H9 (cell line): ENCODE data around the gene SECISBP2. TPM values are rescaled to one million over a fixed set of nuclear protein-coding genes. Genes with fewer than 3 reads are reported as not detected.

Experiments used
- DNase-seq: peaks from one replicate; pipeline ENCODE4 v3.0.0-alpha.2; 2017
- H2AFZ ChIP-seq: one replicate; pipeline ENCODE4 v1.6.1; 2013; ENCODE audit warnings: mild to moderate bottlenecking, low read length, control low read depth, moderate library complexity
- H2AK5ac ChIP-seq: 2 replicates; pipeline ENCODE4 v1.6.1; 2013; ENCODE audit warnings: low read length, control low read depth, mixed read lengths; ENCODE audit not compliant: insufficient read length
- H2BK120ac ChIP-seq: one replicate; pipeline ENCODE4 v1.6.1; 2013; ENCODE audit warnings: low read depth, mild to moderate bottlenecking, low read length, control low read depth, inconsistent platforms; ENCODE audit not compliant: poor library complexity, severe bottlenecking
- H2BK12ac ChIP-seq: 2 replicates; pipeline ENCODE4 v1.6.1; 2013; ENCODE audit warnings: low read length, control low read depth, mixed read lengths, low read depth; ENCODE audit not compliant: insufficient read length
- H2BK15ac ChIP-seq: 2 replicates; pipeline ENCODE4 v1.6.1; 2013; ENCODE audit warnings: low read depth, low read length, control low read depth
- H2BK20ac ChIP-seq: one replicate; pipeline ENCODE4 v1.6.1; 2013; ENCODE audit warnings: low read depth, mild to moderate bottlenecking, low read length, control low read depth, inconsistent platforms; ENCODE audit not compliant: poor library complexity, severe bottlenecking
- H2BK5ac ChIP-seq: 2 replicates; pipeline ENCODE4 v1.6.1; 2013; ENCODE audit warnings: low read length, control low read depth, mixed read lengths; ENCODE audit not compliant: insufficient read length
- H3K14ac ChIP-seq: 2 replicates; pipeline ENCODE4 v1.6.1; 2013; ENCODE audit warnings: low read length, control low read depth; ENCODE audit not compliant: insufficient read depth
- H3K18ac ChIP-seq: 2 replicates; pipeline ENCODE4 v1.6.1; 2013; ENCODE audit warnings: low read depth, mild to moderate bottlenecking, mixed read lengths, low read length, control low read depth; ENCODE audit not compliant: insufficient read length
- H3K23ac ChIP-seq: 2 replicates; pipeline ENCODE4 v1.6.1; 2013; ENCODE audit warnings: low read length, control low read depth, mixed read lengths, low read depth; ENCODE audit not compliant: insufficient read length
- H3K23me2 ChIP-seq: 2 replicates; pipeline ENCODE4 v1.6.1; 2013; ENCODE audit warnings: low read depth, mild to moderate bottlenecking, mixed read lengths, low read length, control low read depth; ENCODE audit not compliant: insufficient read length, poor library complexity, severe bottlenecking
- H3K27ac ChIP-seq: 2 replicates; pipeline ENCODE4 v1.5.1; 2013; ENCODE audit warnings: low read length, control low read depth, mixed read lengths, low read depth; ENCODE audit not compliant: insufficient read length
- H3K27me3 ChIP-seq: 2 replicates; pipeline ENCODE4 v1.6.1; 2013; ENCODE audit warnings: low read length, control low read depth, inconsistent platforms; ENCODE audit not compliant: insufficient read depth
- H3K4ac ChIP-seq: 2 replicates; pipeline ENCODE4 v1.6.1; 2013; ENCODE audit warnings: low read depth, mild to moderate bottlenecking, control low read depth, inconsistent platforms, low read length, moderate library complexity
- H3K4me1 ChIP-seq: 2 replicates; pipeline ENCODE4 v1.6.1; 2013; ENCODE audit warnings: low read length, control low read depth, inconsistent platforms; ENCODE audit not compliant: insufficient read depth
- H3K4me2 ChIP-seq: 2 replicates; pipeline ENCODE4 v1.6.1; 2013; ENCODE audit warnings: low read length, control low read depth, mixed read lengths; ENCODE audit not compliant: insufficient read length, insufficient read depth
- H3K56ac ChIP-seq: 2 replicates; pipeline ENCODE4 v1.6.1; 2013; ENCODE audit warnings: low read depth, mild to moderate bottlenecking, mixed read lengths, low read length, control low read depth; ENCODE audit not compliant: insufficient read length
- H3K79me1 ChIP-seq: 2 replicates; pipeline ENCODE4 v1.6.1; 2013; ENCODE audit warnings: low read depth, mild to moderate bottlenecking, moderate library complexity, low read length, control low read depth, inconsistent platforms; ENCODE audit not compliant: insufficient read depth, poor library complexity, severe bottlenecking
- H3K79me2 ChIP-seq: 2 replicates; pipeline ENCODE4 v1.6.1; 2013; ENCODE audit warnings: low read length, control low read depth, inconsistent platforms; ENCODE audit not compliant: insufficient read depth
- H3K9ac ChIP-seq: 2 replicates; pipeline ENCODE4 v1.6.1; 2013; ENCODE audit warnings: low read length, control low read depth, mixed read lengths; ENCODE audit not compliant: insufficient read length; ENCODE audit errors: extremely low read depth
- H3K9me3 ChIP-seq: one replicate; pipeline ENCODE4 v1.6.1; 2013; ENCODE audit warnings: low read depth, low read length, inconsistent platforms; ENCODE audit not compliant: control insufficient read depth
- H3T11ph ChIP-seq: one replicate; pipeline ENCODE4 v1.6.1; 2013; ENCODE audit warnings: mild to moderate bottlenecking, low read length, control low read depth, inconsistent platforms
- H4K20me1 ChIP-seq: one replicate; pipeline ENCODE4 v1.6.1; 2013; ENCODE audit not compliant: control insufficient read depth, insufficient read length, insufficient read depth
- H4K5ac ChIP-seq: 2 replicates; pipeline ENCODE4 v1.6.1; 2013; ENCODE audit warnings: low read depth, mild to moderate bottlenecking, mixed read lengths, low read length, control low read depth; ENCODE audit not compliant: insufficient read length
- H4K8ac ChIP-seq: replicated peaks from 2 replicates; pipeline ENCODE4 v1.6.1; 2013; ENCODE audit warnings: low read length, control low read depth, mixed read lengths, low read depth; ENCODE audit not compliant: insufficient read length
- H4K91ac ChIP-seq: 2 replicates; pipeline ENCODE4 v1.6.1; 2013; ENCODE audit warnings: low read depth, mild to moderate bottlenecking, moderate library complexity, mixed read lengths, low read length, control low read depth; ENCODE audit not compliant: insufficient read length
- H3K27ac Mint-ChIP-seq, 3 experiments: 2 replicates in 2 of 3; 3 replicates in 1 of 3; pipeline ENCODE4 v1.8.0; 2020 to 2021; ENCODE audit warnings: mixed read lengths in 3 of 3, mild to moderate bottlenecking in 1 of 3, moderate library complexity in 1 of 3
- H3K27me3 Mint-ChIP-seq: 2 replicates; pipeline ENCODE4 v1.8.0; 2021; ENCODE audit warnings: low read depth, mild to moderate bottlenecking, moderate library complexity, mixed read lengths
- H3K36me3 Mint-ChIP-seq, 3 experiments: 2 replicates in 2 of 3; 3 replicates in 1 of 3; pipeline ENCODE4 v1.8.0; 2020 to 2021; ENCODE audit warnings: low read depth in 3 of 3, mixed read lengths in 3 of 3; ENCODE audit not compliant: insufficient read depth in 1 of 3
- H3K4me1 Mint-ChIP-seq, 2 experiments: 2 replicates each; pipeline ENCODE4 v1.8.0; 2020; ENCODE audit warnings: mixed read lengths in 2 of 2
- H3K4me3 Mint-ChIP-seq, 2 experiments: 2 replicates in 1 of 2; 3 replicates in 1 of 2; pipeline ENCODE4 v1.8.0; 2020 to 2021; ENCODE audit warnings: mild to moderate bottlenecking in 2 of 2, mixed read lengths in 2 of 2, moderate library complexity in 1 of 2
- H3K9me3 Mint-ChIP-seq, 2 experiments: 2 replicates in 1 of 2; 3 replicates in 1 of 2; pipeline ENCODE4 v1.8.0; 2020; ENCODE audit warnings: mild to moderate bottlenecking in 2 of 2, mixed read lengths in 2 of 2, moderate library complexity in 1 of 2
- CTCF ChIP-seq: fragments of 200-600 bp; sonication (generic); conservative IDR thresholded peaks from 3 replicates; pipeline ENCODE4 v1.8.0; 2021; ENCODE audit warnings: antibody characterized with exemption, mild to moderate bottlenecking
- WGBS: extraction: QIAGEN DNeasy Blood & Tissue Kit; methylation state at CpG from one replicate; pipeline ENCODE4 v1.1.7; 2013; ENCODE audit warnings: missing lambda C conversion rate, low lambda C conversion rate, mixed read lengths; ENCODE audit not compliant: insufficient read length; ENCODE audit errors: extremely low coverage; 5-methylcytosine and 5-hydroxymethylcytosine counted together
- total RNA-seq: library from RNA; stranded (reverse); gene quantifications from 2 replicates; pipeline ENCODE4 v1.2.1, GENCODE V29; 2021

The SECISBP2 gene
- total RNA-seq, 1 experiment from 2014 or later, result 62.7 TPM

- H2BK120ac ChIP-seq, result no peak overlapping the region
- H2BK5ac ChIP-seq, result no peak overlapping the region
- no peaks in the 10 kb centered on the region for H3K23me2 ChIP-seq
- H4K5ac ChIP-seq, result no peak overlapping the region
- no peak for TF ChIP-seq CTCF
- no peaks in the 10 kb centered on the region for H4K20me1 ChIP-seq
- WGBS, result no CpG with 5 or more reads among the region's 1 CpG
- H3K9me3 ChIP-seq, result peaks cover 8% of the 10 kb centered on the region
- no peak overlapping the region for H3K18ac ChIP-seq
- H3K23ac ChIP-seq, result no peak overlapping the region
- H2BK15ac ChIP-seq, result no peak overlapping the region
- no peaks in the 10 kb centered on the region for H3K79me2 ChIP-seq
- no peak overlapping the region for H4K91ac ChIP-seq
- H3K56ac ChIP-seq, result no peak overlapping the region
- no peak overlapping the region for H4K8ac ChIP-seq
- H3K4me2 ChIP-seq, result no peak overlapping the region
- no peak overlapping the region for H2BK12ac ChIP-seq
- H2AFZ ChIP-seq, result no peak overlapping the region
- peaks cover 5 to 27% (median 9%) of the 10 kb centered on the region in 3 experiments for H3K36me3 Mint-ChIP-seq
- no peaks in the 10 kb centered on the region for H3K27me3 Mint-ChIP-seq
- no peak overlapping the region for H3K4me3 Mint-ChIP-seq
- no peaks in the 10 kb centered on the region for H3K4me1 ChIP-seq
- no peak overlapping the region for H3K9ac ChIP-seq
- H2BK20ac ChIP-seq, result no peak overlapping the region
- peaks cover 25 to 27% of the 10 kb centered on the region in 2 experiments for H3K9me3 Mint-ChIP-seq
- DNase-seq, result no peak
- H3K4ac ChIP-seq, result no peak overlapping the region
- H3T11ph ChIP-seq, result no peak overlapping the region
- H3K4me1 Mint-ChIP-seq, result peaks cover 10% of the 10 kb centered on the region in 2 experiments
- no peaks in the 10 kb centered on the region for H3K79me1 ChIP-seq
- no peaks in the 10 kb centered on the region for H3K27me3 ChIP-seq
- H2AK5ac ChIP-seq, result no peak overlapping the region
- H3K27ac Mint-ChIP-seq, result no peak overlapping the region
- no peak overlapping the region for H3K14ac ChIP-seq
- H3K27ac ChIP-seq, result no peak overlapping the region
These were observed 25.3 kb upstream of the SECISBP2 start for GRCh38 chr9:89293014-89293413.
